Type B pancreatic cell (in vitro differentiated cells): ENCODE data around the gene L3MBTL4. TPM values are rescaled to one million over a fixed set of nuclear protein-coding genes. Genes with fewer than 3 reads are reported as not detected.
A peak's percentile ranks its signal among the peaks of the same experiment; 100 is the strongest.

Source experiments
- DNase-seq: peaks from one replicate; pipeline ENCODE4 v3.0.0; 2021; ENCODE audit warnings: mixed read lengths; ENCODE audit not compliant: unreplicated experiment; ENCODE audit errors: extremely low spot score
- H3K27ac Mint-ChIP-seq: 2 replicates; pipeline ENCODE4 v1.8.0; 2021; ENCODE audit warnings: mild to moderate bottlenecking, mixed read lengths
- H3K27me3 Mint-ChIP-seq: 2 replicates; pipeline ENCODE4 v1.8.0; 2021; ENCODE audit warnings: mixed read lengths
- H3K36me3 Mint-ChIP-seq: 2 replicates; pipeline ENCODE4 v1.8.0; 2021; ENCODE audit warnings: mixed read lengths
- H3K4me1 Mint-ChIP-seq: one replicate; pipeline ENCODE4 v1.8.0; 2021; ENCODE audit warnings: mixed read lengths; ENCODE audit not compliant: unreplicated experiment
- H3K4me3 Mint-ChIP-seq: 2 replicates; pipeline ENCODE4 v1.8.0; 2021; ENCODE audit warnings: mild to moderate bottlenecking, mixed read lengths
- H3K9me3 Mint-ChIP-seq: 2 replicates; pipeline ENCODE4 v1.8.0; 2021; ENCODE audit warnings: mixed read lengths
- total RNA-seq: library from RNA; stranded (reverse); gene quantifications from 2 replicates; pipeline ENCODE4 v1.2.1, GENCODE V29; 2021; ENCODE audit warnings: low replicate concordance
- TF ChIP-seq, protein P1 (sequence below): fragments of 200-600 bp; sonication (generic); conservative IDR thresholded peaks from 2 replicates; pipeline ENCODE4 v1.5.0; 2021; ENCODE audit warnings: antibody characterized with exemption, mild to moderate bottlenecking

Gene L3MBTL4
- total RNA-seq, 1 donor from 2014 or later: 2.2 TPM

DNA sequence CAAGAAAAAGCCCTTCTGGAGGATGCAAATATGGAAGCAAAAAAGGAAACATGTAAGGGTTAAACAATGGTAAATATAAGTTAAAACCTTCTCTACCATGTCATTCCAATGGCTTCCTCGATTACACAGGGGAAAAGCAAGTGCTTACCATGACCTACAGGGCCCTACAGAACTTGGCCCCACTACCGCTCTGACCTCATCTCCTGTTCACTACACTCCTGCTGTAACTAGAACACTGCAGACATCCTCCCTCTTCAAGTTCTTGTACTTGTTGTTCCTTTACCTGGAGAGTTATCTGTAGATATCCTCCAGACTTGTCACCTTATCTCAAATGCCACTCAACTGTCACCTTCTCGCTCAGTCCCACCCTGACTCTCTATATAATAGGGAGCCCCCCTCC, 194.6 kb downstream of the L3MBTL4 start:
- Mint-ChIP-seq H3K27ac (no peak overlapping the region), H3K36me3 (no peaks in the 10 kb centered on the region), H3K27me3 (no peaks in the 10 kb centered on the region), H3K4me1 (no peaks in the 10 kb centered on the region), H3K4me3 (no peak overlapping the region), H3K9me3 (peaks cover 7% of the 10 kb centered on the region)
- TF ChIP-seq, protein P1, sequence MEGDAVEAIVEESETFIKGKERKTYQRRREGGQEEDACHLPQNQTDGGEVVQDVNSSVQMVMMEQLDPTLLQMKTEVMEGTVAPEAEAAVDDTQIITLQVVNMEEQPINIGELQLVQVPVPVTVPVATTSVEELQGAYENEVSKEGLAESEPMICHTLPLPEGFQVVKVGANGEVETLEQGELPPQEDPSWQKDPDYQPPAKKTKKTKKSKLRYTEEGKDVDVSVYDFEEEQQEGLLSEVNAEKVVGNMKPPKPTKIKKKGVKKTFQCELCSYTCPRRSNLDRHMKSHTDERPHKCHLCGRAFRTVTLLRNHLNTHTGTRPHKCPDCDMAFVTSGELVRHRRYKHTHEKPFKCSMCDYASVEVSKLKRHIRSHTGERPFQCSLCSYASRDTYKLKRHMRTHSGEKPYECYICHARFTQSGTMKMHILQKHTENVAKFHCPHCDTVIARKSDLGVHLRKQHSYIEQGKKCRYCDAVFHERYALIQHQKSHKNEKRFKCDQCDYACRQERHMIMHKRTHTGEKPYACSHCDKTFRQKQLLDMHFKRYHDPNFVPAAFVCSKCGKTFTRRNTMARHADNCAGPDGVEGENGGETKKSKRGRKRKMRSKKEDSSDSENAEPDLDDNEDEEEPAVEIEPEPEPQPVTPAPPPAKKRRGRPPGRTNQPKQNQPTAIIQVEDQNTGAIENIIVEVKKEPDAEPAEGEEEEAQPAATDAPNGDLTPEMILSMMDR: no peak
- DNase-seq: no peak

DNA sequence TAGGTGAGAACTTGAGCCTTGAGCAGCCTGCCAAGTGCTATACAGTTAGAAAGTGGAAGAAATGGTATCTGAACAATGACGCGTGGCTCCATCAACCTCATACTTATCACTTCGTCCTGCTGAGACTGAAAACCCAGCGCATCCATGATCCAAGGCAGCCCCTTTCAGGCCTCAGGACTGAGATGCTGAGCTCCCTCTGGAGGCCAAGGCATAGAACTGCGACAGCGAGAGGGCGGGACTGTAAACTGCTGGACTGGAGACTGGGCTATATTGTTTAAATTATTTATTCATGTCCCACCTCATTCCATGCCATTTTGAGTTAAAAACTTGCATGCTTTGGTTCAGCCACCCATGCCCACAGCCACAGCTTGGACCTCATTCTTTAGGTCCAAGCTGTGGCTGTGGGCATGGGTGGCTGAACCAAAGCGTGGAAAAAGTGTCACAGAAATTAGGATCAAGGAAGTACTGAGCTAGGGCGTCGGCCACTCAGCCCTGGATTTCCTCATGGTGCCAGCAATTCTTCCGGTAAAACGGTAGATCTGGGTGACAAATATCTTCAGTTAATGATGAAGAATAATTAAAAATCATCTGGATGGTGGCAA, 195.5 kb downstream of the L3MBTL4 start:
- H3K4me1 Mint-ChIP-seq: no peaks in the 10 kb centered on the region
- no peak overlapping the region for H3K27ac Mint-ChIP-seq

DNA sequence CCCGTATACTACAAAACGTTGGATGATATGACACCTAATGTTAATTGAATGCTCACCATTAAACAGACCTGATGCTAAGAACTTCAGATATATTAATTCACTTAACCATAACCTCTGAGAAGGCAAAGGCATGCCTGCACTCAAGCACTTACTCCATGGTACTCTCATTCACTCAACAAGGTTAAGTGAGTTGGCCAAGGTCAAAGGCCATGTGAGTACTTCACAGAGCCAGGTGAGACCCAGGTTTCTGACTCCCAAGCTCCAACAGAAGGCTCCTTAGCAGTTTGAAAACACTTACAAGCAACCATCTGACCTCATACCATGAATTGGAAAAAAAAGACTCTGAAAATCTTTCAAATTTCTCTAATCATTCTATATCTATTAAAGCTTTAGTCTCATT, 198.8 kb downstream of the L3MBTL4 start:
- Mint-ChIP-seq H3K27me3 (no peaks in the 10 kb centered on the region), H3K27ac (no peak overlapping the region), H3K4me1 (no peaks in the 10 kb centered on the region), H3K9me3 (no peaks in the 10 kb centered on the region), H3K36me3 (no peaks in the 10 kb centered on the region), H3K4me3 (no peak overlapping the region)
- TF ChIP-seq, protein P1: no peak
- no peak for DNase-seq

More for the DNA sequence above, 195.5 kb downstream of the L3MBTL4 start:
- no peaks in the 10 kb centered on the region for H3K9me3 Mint-ChIP-seq
- TF ChIP-seq, protein P1: peak; percentile 87
- DNase-seq: no peak
- no peaks in the 10 kb centered on the region for H3K27me3 Mint-ChIP-seq
- no peak overlapping the region for H3K4me3 Mint-ChIP-seq
- H3K36me3 Mint-ChIP-seq: no peaks in the 10 kb centered on the region

DNA sequence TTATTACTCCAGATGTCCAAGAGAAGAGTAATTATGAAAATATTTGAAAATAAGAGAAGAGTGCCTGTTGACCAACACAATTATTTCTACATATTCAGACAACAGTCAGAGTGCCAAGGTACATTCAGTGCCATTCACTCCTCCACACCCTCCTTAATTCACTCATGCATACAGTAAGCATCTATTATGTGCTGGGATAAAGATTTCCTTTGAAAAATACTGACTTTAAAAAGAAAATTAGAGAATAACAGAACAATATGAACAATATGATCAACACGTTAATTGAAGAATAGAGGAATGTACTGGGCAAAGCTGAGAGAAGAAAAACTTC, 203.6 kb downstream of the L3MBTL4 start:
- Mint-ChIP-seq H3K27ac (no peak overlapping the region), H3K9me3 (no peaks in the 10 kb centered on the region), H3K4me3 (no peak overlapping the region), H3K27me3 (no peaks in the 10 kb centered on the region), H3K4me1 (no peaks in the 10 kb centered on the region), H3K36me3 (no peaks in the 10 kb centered on the region)
- no peak for DNase-seq
- TF ChIP-seq, protein P1: no peak

DNA sequence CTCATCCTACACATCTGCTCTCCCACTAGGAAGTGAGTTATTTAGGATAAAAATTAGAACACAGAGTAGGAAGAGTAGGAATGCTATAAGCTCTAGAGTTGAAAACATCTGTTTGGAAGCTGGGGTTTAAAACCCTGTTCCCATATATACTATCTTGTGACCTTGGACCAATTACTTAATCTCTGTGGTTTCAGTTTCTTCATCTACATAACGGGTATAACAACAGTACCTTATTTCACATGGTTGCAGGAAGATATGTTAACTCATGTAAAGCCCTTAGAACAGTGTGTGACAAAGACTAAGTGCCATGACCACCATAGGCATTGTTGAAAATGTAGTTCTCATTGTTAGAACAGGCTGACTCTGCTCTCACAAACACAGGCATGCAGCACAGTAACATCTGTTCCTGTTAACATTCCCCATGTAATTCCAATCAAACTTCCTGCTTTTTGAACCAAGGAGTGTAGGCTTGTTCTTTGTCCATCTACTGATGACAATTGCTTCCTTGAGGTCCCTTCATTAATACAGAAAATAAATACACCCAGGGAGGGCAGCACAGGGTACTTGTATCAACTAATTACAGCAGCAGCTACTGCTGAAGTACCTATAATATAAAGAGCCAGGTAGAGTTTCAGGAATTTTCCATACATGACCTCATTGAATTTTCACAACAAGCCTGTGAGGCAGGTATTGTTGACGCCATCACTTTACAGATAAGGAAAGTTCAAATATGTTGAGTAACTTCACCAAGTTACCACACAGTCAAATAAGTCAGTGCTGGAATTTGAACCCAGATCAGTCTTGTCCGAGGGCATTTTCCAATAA, 204.2 kb downstream of the L3MBTL4 start:
- DNase-seq: no peak
- H3K4me1 Mint-ChIP-seq: no peaks in the 10 kb centered on the region
- no peak overlapping the region for H3K27ac Mint-ChIP-seq
- no peaks in the 10 kb centered on the region for H3K9me3 Mint-ChIP-seq
- TF ChIP-seq, protein P1: no peak
- H3K36me3 Mint-ChIP-seq: no peaks in the 10 kb centered on the region
- H3K27me3 Mint-ChIP-seq: no peaks in the 10 kb centered on the region
- no peak overlapping the region for H3K4me3 Mint-ChIP-seq
